ENCODE measurements around the gene SARM1. TPM values are rescaled to one million over a fixed set of nuclear protein-coding genes. Genes with fewer than 3 reads are reported as not detected.

Gene SARM1
- total RNA-seq, 1 donor from 2014 or later, result 0.53 TPM

DNA sequence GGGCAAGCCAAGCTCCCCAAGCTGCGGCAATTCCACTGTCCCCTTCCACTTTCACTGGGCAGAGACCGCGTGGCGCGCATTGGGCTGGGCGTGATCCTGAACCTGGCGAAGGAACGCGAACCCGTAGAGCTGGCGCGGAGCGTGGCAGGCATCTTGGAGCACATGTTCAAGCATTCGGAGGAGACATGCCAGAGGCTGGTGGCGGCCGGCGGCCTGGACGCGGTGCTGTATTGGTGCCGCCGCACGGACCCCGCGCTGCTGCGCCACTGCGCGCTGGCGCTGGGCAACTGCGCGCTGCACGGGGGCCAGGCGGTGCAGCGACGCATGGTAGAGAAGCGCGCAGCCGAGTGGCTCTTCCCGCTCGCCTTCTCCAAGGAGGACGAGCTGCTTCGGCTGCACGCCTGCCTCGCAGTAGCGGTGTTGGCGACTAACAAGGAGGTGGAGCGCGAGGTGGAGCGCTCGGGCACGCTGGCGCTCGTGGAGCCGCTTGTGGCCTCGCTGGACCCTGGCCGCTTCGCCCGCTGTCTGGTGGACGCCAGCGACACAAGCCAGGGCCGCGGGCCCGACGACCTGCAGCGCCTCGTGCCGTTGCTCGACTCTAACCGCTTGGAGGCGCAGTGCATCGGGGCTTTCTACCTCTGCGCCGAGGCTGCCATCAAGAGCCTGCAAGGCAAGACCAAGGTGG, 9.8 kb downstream of the SARM1 start:
- TF ChIP-seq, protein P1, sequence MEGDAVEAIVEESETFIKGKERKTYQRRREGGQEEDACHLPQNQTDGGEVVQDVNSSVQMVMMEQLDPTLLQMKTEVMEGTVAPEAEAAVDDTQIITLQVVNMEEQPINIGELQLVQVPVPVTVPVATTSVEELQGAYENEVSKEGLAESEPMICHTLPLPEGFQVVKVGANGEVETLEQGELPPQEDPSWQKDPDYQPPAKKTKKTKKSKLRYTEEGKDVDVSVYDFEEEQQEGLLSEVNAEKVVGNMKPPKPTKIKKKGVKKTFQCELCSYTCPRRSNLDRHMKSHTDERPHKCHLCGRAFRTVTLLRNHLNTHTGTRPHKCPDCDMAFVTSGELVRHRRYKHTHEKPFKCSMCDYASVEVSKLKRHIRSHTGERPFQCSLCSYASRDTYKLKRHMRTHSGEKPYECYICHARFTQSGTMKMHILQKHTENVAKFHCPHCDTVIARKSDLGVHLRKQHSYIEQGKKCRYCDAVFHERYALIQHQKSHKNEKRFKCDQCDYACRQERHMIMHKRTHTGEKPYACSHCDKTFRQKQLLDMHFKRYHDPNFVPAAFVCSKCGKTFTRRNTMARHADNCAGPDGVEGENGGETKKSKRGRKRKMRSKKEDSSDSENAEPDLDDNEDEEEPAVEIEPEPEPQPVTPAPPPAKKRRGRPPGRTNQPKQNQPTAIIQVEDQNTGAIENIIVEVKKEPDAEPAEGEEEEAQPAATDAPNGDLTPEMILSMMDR (IDR thresholded peaks at IDR 0.05; ENCODE audit: insufficient read depth, low read length, severe bottlenecking), result peak; percentile 68
- DNase-seq (ENCODE audit: low read depth), result peak; percentile 25
- FAIRE-seq, result no peak
- Histone ChIP-seq H3K36me3 (ENCODE audit: control insufficient read depth, insufficient read depth, low read length) (no peaks in the 10 kb centered on the region), H3K4me3 (ENCODE audit: low read depth, low read length) (no peak overlapping the region), H3K27me3 (ENCODE audit: control insufficient read depth, insufficient read depth, low read length) (peaks cover 6% of the 10 kb centered on the region)

DNA sequence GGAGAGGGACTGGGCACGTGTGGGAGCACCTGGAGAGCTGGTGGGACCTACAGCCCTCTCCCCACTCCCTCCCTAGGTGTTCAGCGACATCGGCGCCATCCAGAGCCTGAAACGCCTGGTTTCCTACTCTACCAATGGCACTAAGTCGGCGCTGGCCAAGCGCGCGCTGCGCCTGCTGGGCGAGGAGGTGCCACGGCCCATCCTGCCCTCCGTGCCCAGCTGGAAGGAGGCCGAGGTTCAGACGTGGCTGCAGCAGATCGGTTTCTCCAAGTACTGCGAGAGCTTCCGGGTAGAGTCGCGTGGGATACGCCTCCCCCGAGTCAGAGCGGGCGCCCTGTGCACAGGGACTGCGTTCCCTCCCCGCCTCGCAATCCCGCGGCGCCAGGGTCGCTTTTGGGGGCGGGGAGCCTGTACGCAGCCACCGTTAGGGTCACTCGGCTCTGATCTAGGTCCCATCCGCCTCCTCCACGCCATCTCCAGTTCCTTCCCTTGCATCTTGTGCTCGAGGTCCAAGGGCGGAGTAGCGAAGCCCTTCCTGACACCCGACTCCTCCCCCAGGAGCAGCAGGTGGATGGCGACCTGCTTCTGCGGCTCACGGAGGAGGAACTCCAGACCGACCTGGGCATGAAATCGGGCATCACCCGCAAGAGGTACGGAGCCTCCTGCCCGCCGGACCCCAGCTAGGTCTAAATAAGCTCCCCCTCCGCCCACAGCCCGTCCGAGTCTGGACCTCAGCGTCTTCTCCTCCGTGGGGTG, 13.0 kb downstream of the SARM1 start:
- H3K36me3 ChIP-seq (ENCODE audit: control insufficient read depth, insufficient read depth, low read length), result no peaks in the 10 kb centered on the region
- TF ChIP-seq, protein P1 (IDR thresholded peaks at IDR 0.05; ENCODE audit: insufficient read depth, low read length, severe bottlenecking), result no peak
- peaks cover 6% of the 10 kb centered on the region for H3K27me3 ChIP-seq (ENCODE audit: control insufficient read depth, insufficient read depth, low read length)
- FAIRE-seq (no peak), DNase-seq (ENCODE audit: low read depth) (peak; percentile 21)
- peak overlapping the region; percentile 36 for H3K4me3 ChIP-seq (ENCODE audit: low read depth, low read length)

DNA sequence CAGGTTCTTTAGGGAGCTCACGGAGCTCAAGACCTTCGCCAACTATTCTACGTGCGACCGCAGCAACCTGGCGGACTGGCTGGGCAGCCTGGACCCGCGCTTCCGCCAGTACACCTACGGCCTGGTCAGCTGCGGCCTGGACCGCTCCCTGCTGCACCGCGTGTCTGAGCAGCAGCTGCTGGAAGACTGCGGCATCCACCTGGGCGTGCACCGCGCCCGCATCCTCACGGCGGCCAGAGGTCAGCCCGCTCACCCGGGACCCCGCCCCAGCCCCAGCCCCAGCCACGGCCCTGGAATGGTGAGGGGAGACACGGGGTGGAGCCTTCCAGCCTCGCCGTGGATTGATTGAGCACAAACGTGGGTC, 13.5 kb downstream of the SARM1 start:
- H3K36me3 ChIP-seq (ENCODE audit: control insufficient read depth, insufficient read depth, low read length), result no peaks in the 10 kb centered on the region
- H3K27me3 ChIP-seq (ENCODE audit: control insufficient read depth, insufficient read depth, low read length), result peaks cover 6% of the 10 kb centered on the region
- peak overlapping the region; percentile 36 for H3K4me3 ChIP-seq (ENCODE audit: low read depth, low read length)
- DNase-seq (ENCODE audit: low read depth), result no peak
- no peak for FAIRE-seq
- TF ChIP-seq, protein P1 (IDR thresholded peaks at IDR 0.05; ENCODE audit: insufficient read depth, low read length, severe bottlenecking), result no peak

DNA sequence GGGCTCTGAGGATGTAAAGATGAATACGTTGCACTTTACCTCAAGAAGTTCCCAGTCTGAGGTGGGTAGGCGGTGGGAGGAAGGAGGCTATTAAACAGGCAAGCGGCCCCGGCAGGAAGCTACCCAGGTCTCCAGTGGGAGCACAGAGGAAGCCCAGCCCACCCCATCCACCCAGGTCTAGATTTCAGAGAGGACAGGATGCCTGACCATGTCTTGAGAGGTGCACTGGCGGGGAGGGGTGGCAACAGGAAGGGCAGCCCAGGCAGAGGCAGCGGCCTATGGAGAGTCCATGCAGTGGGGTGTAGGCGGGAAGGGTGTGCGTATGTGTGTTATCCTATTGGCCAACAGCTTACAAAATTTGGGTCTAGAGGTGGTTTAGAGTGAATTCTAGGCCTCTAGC, 13.9 kb downstream of the SARM1 start:
- no peaks in the 10 kb centered on the region for H3K36me3 ChIP-seq (ENCODE audit: control insufficient read depth, insufficient read depth, low read length)
- no peak overlapping the region for H3K4me3 ChIP-seq (ENCODE audit: low read depth, low read length)
- H3K27me3 ChIP-seq (ENCODE audit: control insufficient read depth, insufficient read depth, low read length), result peaks cover 6% of the 10 kb centered on the region
- FAIRE-seq (no peak), DNase-seq (ENCODE audit: low read depth) (no peak)
- TF ChIP-seq, protein P1 (IDR thresholded peaks at IDR 0.05; ENCODE audit: insufficient read depth, low read length, severe bottlenecking), result no peak

DNA sequence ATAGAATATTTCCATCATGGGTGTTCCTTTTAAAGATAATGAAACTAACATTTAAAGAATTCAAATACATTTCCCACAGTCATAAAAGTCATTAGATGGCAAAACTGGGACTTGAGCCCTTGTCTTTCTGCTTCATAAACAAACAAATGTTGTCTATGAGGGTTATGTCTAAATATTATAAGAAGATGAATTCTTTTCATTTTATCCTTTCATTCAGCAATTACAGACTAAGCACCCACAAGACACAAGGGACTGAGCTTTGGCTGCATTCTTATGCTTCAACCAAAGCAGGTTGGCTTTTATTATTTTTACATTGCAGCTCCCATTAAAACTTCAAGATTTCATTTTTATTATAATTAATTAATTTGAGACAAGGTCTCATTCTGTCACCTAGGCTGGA, 14.9 kb downstream of the SARM1 start:
- Histone ChIP-seq H3K27me3 (ENCODE audit: control insufficient read depth, insufficient read depth, low read length) (peaks cover 4% of the 10 kb centered on the region), H3K4me3 (ENCODE audit: low read depth, low read length) (no peak overlapping the region), H3K36me3 (ENCODE audit: control insufficient read depth, insufficient read depth, low read length) (no peaks in the 10 kb centered on the region)
- TF ChIP-seq, protein P1 (IDR thresholded peaks at IDR 0.05; ENCODE audit: insufficient read depth, low read length, severe bottlenecking), result no peak
- DNase-seq (ENCODE audit: low read depth) (no peak), FAIRE-seq (no peak)
